ENCODE results near the gene ICAM4.
"Not testable (repeated sequence)": the region's sequence is repeated elsewhere in the genome, so short reads cannot be mapped to it uniquely, and the experiment has no call there.

- TF ChIP-seq CTCF, POLR2A (IDR thresholded peaks at IDR 0.05): not testable (repeated sequence)
Measured at GRCh38 chr19:10241826-10242449, 44.8 kb upstream of the ICAM4 start.

All from Peyer's patch (tissue), 4 donors.